A549 (cell line): ENCODE measurements around the gene ZSWIM1.

Source experiments
- POLR2A ChIP-seq: IDR thresholded peaks from 2 replicates; pipeline ENCODE4 v1.6.1; 2012; ENCODE audit warnings: mild to moderate bottlenecking, low read length
- POLR2AphosphoS2 ChIP-seq: conservative IDR thresholded peaks from 2 replicates; pipeline ENCODE4 v1.6.1; 2012; ENCODE audit warnings: low read length, improper control_type of control experiment, inconsistent platforms
- RAD21 ChIP-seq, 2 experiments: fragments of >200 bp in 1 of 2; sonication (Bioruptor Twin) in 1 of 2; formaldehyde crosslinking in 1 of 2; IDR thresholded peaks in 1 of 2; conservative IDR thresholded peaks in 1 of 2; 2 replicates in 1 of 2; 3 replicates in 1 of 2; pipeline ENCODE4 v1.6.1; 2012 to 2018; ENCODE audit warnings: inconsistent platforms in 1 of 2
- RNF2 ChIP-seq: fragments of 200-600 bp; sonication (generic); IDR thresholded peaks from 2 replicates; pipeline ENCODE4 v1.6.1; 2016; ENCODE audit warnings: low read depth, mild to moderate bottlenecking, antibody characterized with exemption, moderate library complexity, borderline replicate concordance
- USF2 ChIP-seq: fragments of 450-650 bp; IDR thresholded peaks from 2 replicates; pipeline ENCODE4 v1.6.1; 2014; ENCODE audit warnings: antibody characterized with exemption

GRCh38 chr20:45851501-45851900 lies 29.5 kb upstream of the ZSWIM1 start:
- no peak for TF ChIP-seq POLR2AphosphoS2
- TF ChIP-seq RNF2: no peak
- no peak for TF ChIP-seq USF2
- no peak for TF ChIP-seq POLR2A
- TF ChIP-seq RAD21 (conservative IDR thresholded peaks at IDR 0.05 in 1 of 2, IDR thresholded peaks at IDR 0.05 in 1 of 2): no peak
